ENCODE data around the gene NFE2L2.
"Not testable (repeated sequence)": the region's sequence is repeated elsewhere in the genome, so short reads cannot be mapped to it uniquely, and the experiment has no call there.

GRCh38 chr2:177266955-177267354 is 2.4 kb upstream of the NFE2L2 start:
- not testable (repeated sequence) for TF ChIP-seq CTCF (IDR thresholded peaks at IDR 0.05; ENCODE audit: poor library complexity); EZH2 (IDR thresholded peaks at IDR 0.05; ENCODE audit: borderline replicate concordance)

Measured in hepatocyte (in vitro differentiated cells).